K562 (cell line): ENCODE results near the gene CSRNP3. TPM values are rescaled to one million over a fixed set of nuclear protein-coding genes. Genes with fewer than 3 reads are reported as not detected.

Experiments used
- ATAC-seq: fragments of 200-7000 bp; cut with Tn5 transposase; 3 replicates; pipeline ENCODE4 v1.9.1; 2020; ENCODE audit warnings: moderate library complexity
- BruUV-seq: library from RNA; stranded (reverse); fragments of 400-500 nt; replicated peaks from 2 replicates; lab custom pipeline; 2021; lab: Mats Ljungman, UMichigan
- CTCF ChIA-PET: fragments of 300-600 bp; formaldehyde crosslinking; extraction: SDS; loops from one replicate; lab custom pipeline; 2021; ENCODE audit warnings: low intra/inter-chr PET ratio; lab: Yijun Ruan, JAX
- POLR2A ChIA-PET: fragments of 300-600, 350-650 bp; sonication (Branson Sonifier 250); formaldehyde crosslinking; extraction: SDS; loops from one replicate; lab custom pipeline; 2021; ENCODE audit warnings: antibody characterized with exemption, inconsistent platforms; lab: Yijun Ruan, JAX
- DNase-seq, 4 experiments: peaks; one replicate each; pipeline versions ENCODE4 v3.0.0 to v3.0.0-alpha.2; 2011 to 2018; ENCODE audit warnings: low spot score in 3 of 4, mixed read lengths in 3 of 4; ENCODE audit errors: extremely low read depth in 1 of 4
- FAIRE-seq: peaks from 2 replicates; lab custom pipeline; 2011; peaks lifted over from hg19 to GRCh38; lab: Jason Lieb, UNC
- H2AFZ ChIP-seq: 2 replicates; pipeline ENCODE4 v1.6.0; 2011; ENCODE audit warnings: low read depth, low read length, control low read depth, inconsistent platforms
- H3K27ac ChIP-seq: fragments of 200-600 bp; 3 replicates; pipeline ENCODE4 v1.8.0; 2011; ENCODE audit warnings: low read depth, mild to moderate bottlenecking, control low read depth, inconsistent platforms, low read length, moderate library complexity, mixed read lengths; ENCODE audit errors: extremely low read depth
- H3K27me3 ChIP-seq, 2 experiments: fragments of 300-600 bp in 1 of 2; 2 replicates in 1 of 2; 3 replicates in 1 of 2; pipeline versions ENCODE4 v1.6.0 to v1.8.0; 2011; ENCODE audit warnings: inconsistent platforms in 2 of 2, low read length in 2 of 2, mild to moderate bottlenecking in 1 of 2, mixed read lengths in 1 of 2, moderate library complexity in 1 of 2; ENCODE audit not compliant: control insufficient read depth in 2 of 2, insufficient read depth in 2 of 2
- H3K36me3 ChIP-seq: fragments of 300-600 bp; 3 replicates; pipeline ENCODE4 v1.8.0; 2011; ENCODE audit warnings: mild to moderate bottlenecking, low read length, inconsistent platforms; ENCODE audit not compliant: control insufficient read depth, insufficient read depth
- H3K4me1 ChIP-seq, 2 experiments: fragments of 200-600 bp in 1 of 2; replicated peaks in 1 of 2; 2 replicates in 1 of 2; 3 replicates in 1 of 2; pipeline versions ENCODE4 v1.5.1 to v1.8.0; 2011; ENCODE audit warnings: inconsistent platforms in 2 of 2, low read length in 2 of 2, mild to moderate bottlenecking in 1 of 2, mixed read lengths in 1 of 2, moderate library complexity in 1 of 2; ENCODE audit not compliant: control insufficient read depth in 2 of 2, insufficient read depth in 2 of 2
- H3K4me2 ChIP-seq: 2 replicates; pipeline ENCODE4 v1.6.1; 2011; ENCODE audit warnings: low read length, control low read depth, inconsistent platforms, mixed read lengths; ENCODE audit not compliant: insufficient read depth
- H3K4me3 ChIP-seq: fragments of 200-600 bp; sonication (generic), shearing (Covaris generic); 2 replicates; pipeline ENCODE4 v1.5.1; 2016; ENCODE audit warnings: control low read depth, inconsistent platforms
- H3K79me2 ChIP-seq: fragments of 200-600 bp; 3 replicates; pipeline ENCODE4 v1.8.0; 2011; ENCODE audit warnings: low read length, inconsistent platforms; ENCODE audit not compliant: control insufficient read depth, insufficient read depth
- H3K9ac ChIP-seq, 2 experiments: 2 replicates each; pipeline versions ENCODE4 v1.6.0 to v1.6.1; 2011; ENCODE audit warnings: low read depth in 2 of 2, low read length in 2 of 2, control low read depth in 1 of 2, inconsistent platforms in 1 of 2, mild to moderate bottlenecking in 1 of 2, mixed read lengths in 1 of 2; ENCODE audit not compliant: insufficient read depth in 1 of 2
- H3K9me1 ChIP-seq: one replicate; pipeline ENCODE4 v1.6.0; 2011; ENCODE audit warnings: inconsistent platforms, mild to moderate bottlenecking, low read length, moderate library complexity; ENCODE audit not compliant: control insufficient read depth, insufficient read depth
- H3K9me3 ChIP-seq: replicated peaks from 2 replicates; pipeline ENCODE4 v1.5.1; 2011; ENCODE audit warnings: low read depth, low read length, inconsistent platforms; ENCODE audit not compliant: control insufficient read depth, insufficient read depth
- H4K20me1 ChIP-seq: replicated peaks from 2 replicates; pipeline ENCODE4 v1.6.1; 2011; ENCODE audit warnings: low read length, inconsistent platforms, mixed read lengths; ENCODE audit not compliant: control insufficient read depth, insufficient read depth
- BCL6 ChIP-seq: fragments of 250-450 bp; sonication (Bioruptor Pico); IDR thresholded peaks from 2 replicates; pipeline ENCODE4 v1.4.0; 2020
- C11orf30 ChIP-seq: fragments of 450-650 bp; IDR thresholded peaks from 2 replicates; pipeline ENCODE4 v1.6.1; 2016; ENCODE audit warnings: low read depth, mild to moderate bottlenecking
- CBX5 ChIP-seq: IDR thresholded peaks from 2 replicates; pipeline ENCODE4 v1.6.1; 2014; ENCODE audit warnings: low read depth, borderline replicate concordance
- E4F1 ChIP-seq: fragments of 250-450 bp; sonication (Bioruptor Pico); IDR thresholded peaks from 2 replicates; pipeline ENCODE4 v1.5.0; 2021; ENCODE audit warnings: mild to moderate bottlenecking, borderline replicate concordance
- FOXP1 ChIP-seq: sonication (generic); formaldehyde crosslinking; IDR thresholded peaks from 2 replicates; pipeline ENCODE4 v1.8.0; 2022; ENCODE audit warnings: mild to moderate bottlenecking, missing genetic modification reagents
- PML ChIP-seq: IDR thresholded peaks from 2 replicates; pipeline ENCODE4 v1.6.1; 2012; ENCODE audit warnings: low read length, inconsistent platforms
- POLR2G ChIP-seq: fragments of 200-400 bp; formaldehyde crosslinking; IDR thresholded peaks from 2 replicates; pipeline ENCODE4 v1.6.1; 2017; ENCODE audit warnings: low read depth, mild to moderate bottlenecking, antibody characterized with exemption, low read length, moderate library complexity
- RBM17 ChIP-seq: fragments of 200-400 bp; formaldehyde crosslinking; IDR thresholded peaks from 2 replicates; pipeline ENCODE4 v1.6.1; 2017; ENCODE audit warnings: low read depth, mild to moderate bottlenecking, low read length, borderline replicate concordance
- ZNF140 ChIP-seq: fragments of 250-450 bp; sonication (Bioruptor Pico); IDR thresholded peaks from 2 replicates; pipeline ENCODE4 v1.8.0; 2021; ENCODE audit warnings: moderate library complexity, mild to moderate bottlenecking, inconsistent platforms
- ZNF212 ChIP-seq: fragments of 450-650 bp; formaldehyde crosslinking; IDR thresholded peaks from 2 replicates; pipeline ENCODE4 v1.4.0; 2020; ENCODE audit warnings: mild to moderate bottlenecking
- WGBS: fragments of 100-300 bp; shearing (Covaris generic); methylation state at CpG from one replicate; pipeline ENCODE4 v1.1.6; 2016; ENCODE audit warnings: low coverage, mixed read lengths; ENCODE audit not compliant: insufficient coverage; ENCODE audit errors: missing lambda C conversion rate; 5-methylcytosine and 5-hydroxymethylcytosine counted together
- in situ Hi-C: fragments of 300-500 bp; cut with MboI; formaldehyde crosslinking; loops from 4 replicates; pipeline ENCODE4 v1.15.0; 2018; ENCODE audit warnings: inconsistent platforms, mixed read lengths
- intact Hi-C: fragments of 100-400 bp; cut with micrococcal nuclease; formaldehyde crosslinking; loops from 2 replicates; pipeline ENCODE4 v1.14.2; 2022
- polyA plus RNA-seq, 8 experiments: library from polyadenylated mRNA; depleted of rRNA in 4 of 8; stranded (reverse) in 5 of 8; unstranded in 3 of 8; fragments of >200 nt; fragmentation: Nextera tagmentation in 2 of 8; fragmentation: Illumina TruSeq in 1 of 8; extraction: Ambion mirVana in 2 of 8; extraction: Trizol in 1 of 8; gene quantifications; 2 replicates each; pipeline versions ENCODE4 v1.2.1 to v1.2.3, GENCODE V29; 2011 to 2014; ENCODE audit warnings: inconsistent platforms in 1 of 8, missing spikeins in 1 of 8
- total RNA-seq, 7 experiments: library from RNA; depleted of rRNA in 6 of 7; stranded (reverse); fragments of >200 nt in 6 of 7; fragmentation: Illumina TruSeq in 2 of 7; extraction: Trizol in 2 of 7; gene quantifications; 2 replicates each; pipeline versions ENCODE4 v1.2.1 to v1.2.3, GENCODE V29; 2011 to 2021; ENCODE audit warnings: low replicate concordance in 1 of 7

The CSRNP3 gene
- total and polyA plus RNA-seq, 9 of the 15 experiments (the other 6 are each of a cell fraction or from before 2014, with no cell fraction given), result not detected

- intact Hi-C loops, result no loop called here
- Histone ChIP-seq H3K27me3 (no peaks in the 10 kb centered on the region), H4K20me1 (no peaks in the 10 kb centered on the region), H3K9me3 (no peaks in the 10 kb centered on the region), H2AFZ (no peak overlapping the region), H3K79me2 (no peaks in the 10 kb centered on the region), H3K4me1 (no peaks in the 10 kb centered on the region), H3K4me2 (no peak overlapping the region), H3K4me3 (no peak overlapping the region), H3K9me1 (no peaks in the 10 kb centered on the region), H3K36me3 (no peaks in the 10 kb centered on the region), H3K9ac (no peak overlapping the region), H3K27ac (no peak overlapping the region)
- in situ Hi-C loops, result no loop called here
- CTCF ChIA-PET, result no interaction called here
- DNase-seq (no peak), ATAC-seq (no peak), FAIRE-seq (no peak)
- POLR2A ChIA-PET, result no interaction called here
- 0% methylated on average over 1 of the region's 1 CpG for WGBS
- BruUV-seq, result no TSS peak
- TF ChIP-seq PML (no peak), RBM17 (no peak), CBX5 (no peak), FOXP1 (CRISPR knock-in tag) (no peak), ZNF212 (no peak), POLR2G (no peak), E4F1 (CRISPR knock-in tag) (no peak), C11orf30 (no peak), ZNF140 (no peak), BCL6 (CRISPR knock-in tag) (no peak)
Observed at GRCh38 chr2:165624470-165624800, 154.9 kb downstream of the CSRNP3 start.
